Tibial artery (tissue), 4 donors: ENCODE results near the gene C19orf44.

Source experiments
- DNase-seq, 2 donors: peaks; one replicate each; pipeline ENCODE4 v3.0.0-alpha.2; 2019
- H3K27ac ChIP-seq, 2 donors: fragments of 200-600 bp; sonication (generic) in 1 of 2; 1 replicate in 1 of 2; 2 replicates in 1 of 2; pipeline ENCODE4 v1.5.1; 2018 to 2019; ENCODE audit warnings: mild to moderate bottlenecking in 1 of 2
- H3K27me3 ChIP-seq, 2 donors: fragments of 200-600 bp; sonication (generic) in 1 of 2; one replicate each; pipeline versions ENCODE4 v1.5.1 to v1.6.0; 2016 to 2019
- H3K36me3 ChIP-seq, 3 donors: fragments of 200-600 bp; sonication (generic) in 2 of 3; one replicate each; pipeline ENCODE4 v1.5.1; 2016 to 2019; ENCODE audit warnings: mild to moderate bottlenecking in 2 of 3
- H3K4me1 ChIP-seq, 4 donors: fragments of 200-600 bp; sonication (generic) in 2 of 4; 1 replicate in 3 of 4; 2 replicates in 1 of 4; pipeline ENCODE4 v1.5.1; 2016 to 2019
- H3K4me3 ChIP-seq, 2 donors: fragments of 200-600 bp; sonication (generic) in 1 of 2; 1 replicate in 1 of 2; 2 replicates in 1 of 2; pipeline ENCODE4 v1.5.1; 2018 to 2019; ENCODE audit warnings: mild to moderate bottlenecking in 2 of 2
- H3K9me3 ChIP-seq, 3 donors: fragments of 200-600 bp; sonication (generic) in 1 of 3; one replicate each; pipeline ENCODE4 v1.5.1; 2016 to 2019
- intact Hi-C: fragments of 100-400 bp; cut with DNase I; formaldehyde crosslinking; loops from one replicate; pipeline ENCODE4 v1.15.0; 2023; ENCODE audit warnings: low total_unique reads
- TF ChIP-seq, protein P1 (sequence below), 2 experiments: fragments of 200-600 bp in 1 of 2; fragments of 450-650 bp in 1 of 2; IDR thresholded peaks; one replicate each; pipeline ENCODE4 v1.5.1; 2017 to 2019; ENCODE audit warnings: antibody characterized with exemption in 2 of 2, mild to moderate bottlenecking in 1 of 2, moderate library complexity in 1 of 2

C19orf44 gene

GRCh38 chr19:16454351-16454918, 41.8 kb upstream of the C19orf44 start:
- Histone ChIP-seq H3K9me3 (no peaks in the 10 kb centered on the region), H3K27ac (peak overlapping the region in 1 of 2 donors; percentile 22), H3K27me3 (no peaks in the 10 kb centered on the region), H3K36me3 (no peaks in the 10 kb centered on the region), H3K4me3 (no peak overlapping the region), H3K4me1 (peaks cover 0 to 49% (median 30%) of the 10 kb centered on the region in 4 donors)
- intact Hi-C loops: no loop called here
- TF ChIP-seq, protein P1, sequence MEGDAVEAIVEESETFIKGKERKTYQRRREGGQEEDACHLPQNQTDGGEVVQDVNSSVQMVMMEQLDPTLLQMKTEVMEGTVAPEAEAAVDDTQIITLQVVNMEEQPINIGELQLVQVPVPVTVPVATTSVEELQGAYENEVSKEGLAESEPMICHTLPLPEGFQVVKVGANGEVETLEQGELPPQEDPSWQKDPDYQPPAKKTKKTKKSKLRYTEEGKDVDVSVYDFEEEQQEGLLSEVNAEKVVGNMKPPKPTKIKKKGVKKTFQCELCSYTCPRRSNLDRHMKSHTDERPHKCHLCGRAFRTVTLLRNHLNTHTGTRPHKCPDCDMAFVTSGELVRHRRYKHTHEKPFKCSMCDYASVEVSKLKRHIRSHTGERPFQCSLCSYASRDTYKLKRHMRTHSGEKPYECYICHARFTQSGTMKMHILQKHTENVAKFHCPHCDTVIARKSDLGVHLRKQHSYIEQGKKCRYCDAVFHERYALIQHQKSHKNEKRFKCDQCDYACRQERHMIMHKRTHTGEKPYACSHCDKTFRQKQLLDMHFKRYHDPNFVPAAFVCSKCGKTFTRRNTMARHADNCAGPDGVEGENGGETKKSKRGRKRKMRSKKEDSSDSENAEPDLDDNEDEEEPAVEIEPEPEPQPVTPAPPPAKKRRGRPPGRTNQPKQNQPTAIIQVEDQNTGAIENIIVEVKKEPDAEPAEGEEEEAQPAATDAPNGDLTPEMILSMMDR (IDR thresholded peaks at IDR 0.05): no peak
- DNase-seq: no peak

GRCh38 chr19:16455489-16455888, 40.7 kb upstream of the C19orf44 start:
- H3K4me1 ChIP-seq: peaks cover 0 to 49% (median 30%) of the 10 kb centered on the region in 4 donors
- DNase-seq: no peak
- TF ChIP-seq, protein P1 (IDR thresholded peaks at IDR 0.05): no peak
- H3K9me3 ChIP-seq: no peaks in the 10 kb centered on the region
- H3K27ac ChIP-seq: no peak overlapping the region
- no peak overlapping the region for H3K4me3 ChIP-seq
- no peaks in the 10 kb centered on the region for H3K27me3 ChIP-seq
- no peaks in the 10 kb centered on the region for H3K36me3 ChIP-seq
- intact Hi-C loops: no loop called here

GRCh38 chr19:16456652-16457194, 39.5 kb upstream of the C19orf44 start:
- intact Hi-C loops: no loop called here
- H3K27me3 ChIP-seq: no peaks in the 10 kb centered on the region
- H3K4me3 ChIP-seq: peak overlapping the region in 1 of 2 donors; percentile 29
- TF ChIP-seq, protein P1 (IDR thresholded peaks at IDR 0.05): no peak
- peaks cover 0 to 49% (median 30%) of the 10 kb centered on the region in 4 donors for H3K4me1 ChIP-seq
- DNase-seq: no peak
- no peaks in the 10 kb centered on the region for H3K9me3 ChIP-seq
- H3K36me3 ChIP-seq: no peaks in the 10 kb centered on the region
- H3K27ac ChIP-seq: peak overlapping the region; percentile 48 to 75

- peak overlapping the region; percentile 28 to 29 for H3K4me3 ChIP-seq
- peaks cover 0 to 50% (median 30%) of the 10 kb centered on the region in 4 donors for H3K4me1 ChIP-seq
- TF ChIP-seq, protein P1 (IDR thresholded peaks at IDR 0.05): no peak
- DNase-seq: peak; percentile 32 to 81
- H3K27me3 ChIP-seq: no peaks in the 10 kb centered on the region
- H3K36me3 ChIP-seq: no peaks in the 10 kb centered on the region
- no peaks in the 10 kb centered on the region for H3K9me3 ChIP-seq
- H3K27ac ChIP-seq: peak overlapping the region; percentile 48 to 75
- intact Hi-C loops: no loop called here
Measured at GRCh38 chr19:16457195-16457953, 38.8 kb upstream of the C19orf44 start.

GRCh38 chr19:16457954-16458331, 38.3 kb upstream of the C19orf44 start:
- Histone ChIP-seq H3K27me3 (no peaks in the 10 kb centered on the region), H3K36me3 (no peaks in the 10 kb centered on the region), H3K4me3 (no peak overlapping the region), H3K9me3 (no peaks in the 10 kb centered on the region), H3K4me1 (peaks cover 0 to 54% (median 30%) of the 10 kb centered on the region in 4 donors), H3K27ac (peak overlapping the region; percentile 48 to 75)
- DNase-seq: no peak
- TF ChIP-seq, protein P1 (IDR thresholded peaks at IDR 0.05): no peak
- intact Hi-C loops: no loop called here
